ENCODE measurements around the gene NUP210L. TPM values are rescaled to one million over a fixed set of nuclear protein-coding genes. Genes with fewer than 3 reads are reported as not detected.

Gene NUP210L
- polyA plus RNA-seq, 4 donors, result 0.10 to 0.22 (median 0.13) TPM

DNA sequence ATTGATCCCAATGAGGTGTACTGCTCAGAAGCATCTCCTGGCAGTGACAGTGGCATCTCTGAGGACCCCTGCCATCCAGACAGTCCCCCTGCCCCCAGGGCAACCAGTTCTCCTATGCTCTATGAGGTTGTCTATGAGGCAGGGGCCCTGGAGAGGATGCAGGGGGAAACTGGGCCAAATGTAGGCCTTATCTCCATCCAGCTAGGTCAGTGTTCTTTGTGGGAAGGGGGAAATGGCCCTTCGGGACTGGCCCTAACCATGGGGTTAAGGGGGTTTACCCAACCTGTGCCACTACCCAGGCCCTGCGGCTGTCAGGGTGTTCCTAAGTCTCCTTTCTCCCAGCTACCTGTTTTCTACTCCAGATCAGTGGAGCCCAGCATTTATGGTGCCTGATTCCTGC, 185.9 kb downstream of the NUP210L start:
- DNase-seq (ENCODE audit: low read depth in 4 of 4, low spot score in 2 of 4), result no peak

GRCh38 chr1:153968408-153968807, 186.5 kb downstream of the NUP210L start:
- peak in 1 of 4 donors; percentile 16 for DNase-seq (ENCODE audit: low read depth in 4 of 4, low spot score in 2 of 4)

DNA sequence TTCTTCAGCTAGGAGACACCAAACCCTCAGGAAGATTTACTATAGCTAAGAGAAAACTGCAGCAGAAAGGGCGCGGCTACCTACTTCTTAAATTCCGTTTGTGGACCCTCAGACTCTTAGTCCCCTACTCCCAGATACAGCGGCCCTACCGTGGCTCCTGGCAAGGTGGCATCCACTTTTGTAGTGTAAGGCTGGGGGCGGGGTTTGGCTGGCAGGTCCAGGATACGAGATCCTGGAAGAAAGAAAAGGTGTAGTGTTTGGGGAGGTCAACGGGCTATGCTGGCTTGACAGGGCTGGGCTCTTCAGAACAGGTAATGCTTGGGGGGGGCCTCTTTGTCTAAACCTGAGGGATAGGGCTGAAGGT, 186.9 kb downstream of the NUP210L start:
- no peak for DNase-seq (ENCODE audit: low read depth in 4 of 4, low spot score in 2 of 4)

GRCh38 chr1:153967107-153967999, 187.5 kb downstream of the NUP210L start, which contains the start of gene CREB3L4:
Gene CREB3L4, plus strand, starts transcription at chr1:153967902. Its CDS starts 624 bp downstream, at chr1:153968526.
- peak; percentile 89 to 97 (median 92) for DNase-seq (ENCODE audit: low read depth in 4 of 4, low spot score in 2 of 4)

- DNase-seq (ENCODE audit: low read depth in 4 of 4, low spot score in 2 of 4), result no peak
Measured at GRCh38 chr1:153963850-153964331, 191.0 kb downstream of the NUP210L start.

DNA sequence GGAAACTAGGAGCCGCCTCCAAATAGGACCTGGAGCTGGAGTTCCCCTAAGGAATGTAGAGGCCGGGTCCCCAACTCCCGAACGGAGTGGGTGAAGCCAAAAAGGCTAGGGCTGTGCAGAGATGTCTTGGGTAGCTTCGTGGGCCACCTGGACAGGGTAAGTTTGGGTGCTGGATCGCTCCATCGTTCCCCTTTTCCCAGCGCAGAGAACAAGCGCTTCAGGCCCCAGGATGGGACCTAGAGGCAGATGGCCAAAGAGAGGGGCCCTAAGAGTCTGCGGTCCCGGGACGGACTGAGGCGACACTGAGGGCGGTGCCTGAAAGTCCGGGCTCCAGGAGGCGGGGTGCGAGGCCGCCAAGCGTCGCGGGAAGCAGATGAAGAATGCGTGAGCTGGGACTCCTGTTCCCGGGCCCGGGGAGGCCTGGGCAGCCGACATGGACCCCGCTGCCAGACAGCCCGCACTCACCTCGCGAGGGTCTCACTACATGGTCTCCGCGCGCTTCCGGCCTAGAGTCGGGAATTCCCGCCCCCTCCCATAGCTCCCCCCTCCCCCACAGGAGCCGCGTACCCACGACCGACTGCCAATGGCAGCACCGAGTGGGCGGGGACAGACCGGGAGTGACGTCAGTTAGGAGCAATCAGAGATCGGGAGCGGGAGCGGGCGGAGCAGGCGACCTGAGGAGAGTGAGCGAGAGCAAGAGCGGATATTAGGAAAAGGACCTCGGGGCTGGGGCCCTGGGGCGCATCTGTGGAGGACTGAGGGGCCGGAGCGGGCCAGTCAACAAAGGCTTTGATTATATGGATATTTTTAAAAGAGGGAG, 191.6 kb downstream of the NUP210L start, which contains the start of gene SLC39A1:
TSS of gene SLC39A1 (minus strand) at position 508 of the 820 bp plus-strand sequence. CDS start 822 bp downstream, outside the sequence.
- peak in 3 of 4 donors; percentile 95 to 97 (median 97) for DNase-seq (ENCODE audit: low read depth in 4 of 4, low spot score in 2 of 4)

- DNase-seq (ENCODE audit: low read depth in 4 of 4, low spot score in 2 of 4), result no peak
Measured at GRCh38 chr1:153962088-153963029, 192.5 kb downstream of the NUP210L start.

GRCh38 chr1:153961421-153961820, 193.5 kb downstream of the NUP210L start:
- no peak for DNase-seq (ENCODE audit: low read depth in 4 of 4, low spot score in 2 of 4)

GRCh38 chr1:153960206-153960605, 194.7 kb downstream of the NUP210L start:
- no peak for DNase-seq (ENCODE audit: low read depth in 4 of 4, low spot score in 2 of 4)

GRCh38 chr1:153959454-153959853, 195.4 kb downstream of the NUP210L start:
- no peak for DNase-seq (ENCODE audit: low read depth in 4 of 4, low spot score in 2 of 4)

DNA sequence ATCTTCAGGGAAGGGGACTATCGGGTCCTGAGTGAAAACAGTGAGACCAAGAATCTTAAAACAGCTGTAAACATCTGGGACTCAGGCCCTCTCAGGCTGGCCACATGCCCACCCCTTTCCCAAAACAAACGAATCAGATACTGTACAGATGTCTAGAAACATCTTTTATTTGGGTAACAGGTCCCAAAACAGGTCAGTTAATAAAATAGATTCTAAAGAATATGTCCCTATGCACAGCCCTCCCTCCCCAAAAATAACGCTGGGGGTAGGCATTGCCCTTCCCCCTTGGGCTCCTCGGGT, 196.0 kb downstream of the NUP210L start:
- no peak for DNase-seq (ENCODE audit: low read depth in 4 of 4, low spot score in 2 of 4)

DNA sequence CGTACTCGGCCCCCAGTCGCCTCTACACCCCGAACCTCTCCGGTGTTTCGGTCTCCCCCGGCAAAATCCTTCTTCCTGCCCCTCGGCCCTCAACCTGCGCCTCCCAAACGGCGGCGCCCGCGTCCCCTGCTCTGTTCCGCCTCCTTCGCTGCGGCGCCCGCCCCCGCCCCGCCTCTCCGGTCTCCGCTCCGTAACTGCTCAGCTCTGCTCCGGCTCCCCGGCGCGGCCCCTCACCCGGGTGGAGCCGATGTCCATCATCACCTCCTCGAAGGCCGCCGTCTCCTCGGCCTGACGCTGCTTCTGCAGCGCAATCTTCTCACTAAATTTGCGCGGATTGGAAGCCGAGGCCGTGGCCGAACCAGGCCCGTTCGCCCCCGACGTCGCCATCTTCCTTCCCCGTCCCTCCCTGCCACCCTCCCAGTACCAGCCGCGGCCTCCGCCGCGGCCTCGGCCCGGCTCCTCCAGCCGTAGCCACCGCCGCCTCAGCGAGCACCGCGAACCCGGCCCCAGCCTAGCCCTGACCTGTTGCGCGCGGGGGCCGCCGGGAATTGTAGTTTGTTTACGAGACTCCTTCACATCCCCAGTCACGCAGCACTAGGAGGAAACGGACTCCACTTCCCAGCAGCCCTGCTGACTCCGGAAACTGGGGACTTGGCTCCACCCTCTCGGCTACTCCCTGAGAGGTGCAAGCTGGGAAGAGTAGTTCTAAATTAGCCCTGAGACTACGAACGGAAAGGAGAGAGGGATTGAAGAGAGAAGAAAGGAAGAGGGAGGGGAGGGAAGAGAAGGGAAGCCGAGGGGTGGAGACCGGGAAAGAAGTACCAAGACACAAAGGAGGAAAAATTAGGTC, 196.5 kb downstream of the NUP210L start, which contains the start of gene CRTC2:
TSS of gene CRTC2 (minus strand) at position 502 of the 850 bp plus-strand sequence. CDS start at position 387, 115 bp downstream.
- DNase-seq (ENCODE audit: low read depth in 4 of 4, low spot score in 2 of 4), result peak in 3 of 4 donors; percentile 91 to 98 (median 96)

GRCh38 chr1:153957744-153958110, 197.1 kb downstream of the NUP210L start:
- no peak for DNase-seq (ENCODE audit: low read depth in 4 of 4, low spot score in 2 of 4)

DNA sequence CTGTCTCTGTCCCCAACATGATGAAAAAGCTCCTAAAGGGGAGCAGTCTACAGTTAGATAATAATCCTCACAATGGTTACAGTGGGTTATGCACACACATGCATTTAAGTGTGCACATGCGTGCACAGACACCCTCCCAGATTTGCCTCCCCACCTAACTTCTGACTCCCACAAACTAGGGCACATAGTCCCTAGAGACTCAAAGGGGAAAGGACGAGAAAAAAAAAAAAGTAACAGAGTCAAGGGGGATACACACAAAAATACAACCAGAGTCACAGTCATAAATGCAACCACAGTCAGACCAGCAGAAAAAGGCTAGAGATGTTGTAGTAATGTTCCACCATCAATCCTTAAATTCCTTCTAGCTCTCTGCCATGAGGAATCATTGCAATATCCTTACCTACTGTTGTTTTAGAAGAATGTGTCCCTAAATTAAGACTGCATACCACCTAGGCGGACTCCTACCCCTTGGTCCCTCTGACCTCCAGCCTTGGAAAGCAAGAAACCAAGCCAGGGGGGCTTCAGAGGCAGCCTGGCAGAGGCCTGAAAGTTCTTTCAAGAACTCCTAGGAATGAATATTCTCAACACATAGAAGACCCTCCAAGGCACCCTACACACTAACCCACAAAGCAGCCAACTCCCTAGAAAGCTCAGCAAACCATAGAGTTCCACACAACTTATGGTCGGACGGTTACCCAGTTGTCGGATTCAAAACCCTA, 197.7 kb downstream of the NUP210L start:
- DNase-seq (ENCODE audit: low read depth in 4 of 4, low spot score in 2 of 4), result no peak

DNA sequence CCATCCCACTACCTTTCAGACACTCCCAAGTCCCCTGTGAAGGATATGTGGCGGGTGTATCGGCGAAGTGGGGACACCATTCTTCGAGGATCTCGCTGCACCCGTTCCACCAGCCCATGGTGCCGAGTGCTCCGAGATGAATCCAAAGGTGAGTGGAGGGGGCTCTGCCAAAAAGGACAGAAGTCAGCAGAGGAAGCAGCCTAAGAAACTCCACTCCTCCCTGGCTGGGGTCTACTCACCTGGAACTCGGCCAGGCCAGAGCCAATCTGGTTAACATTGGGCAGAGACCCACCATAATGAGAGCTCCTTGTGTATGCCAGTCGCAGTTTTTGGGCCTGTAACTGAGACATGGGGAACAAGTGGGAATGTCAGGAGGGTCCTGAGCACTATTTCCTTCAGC, 200.0 kb downstream of the NUP210L start:
- DNase-seq (ENCODE audit: low read depth in 4 of 4, low spot score in 2 of 4), result no peak

- DNase-seq (ENCODE audit: low read depth in 4 of 4, low spot score in 2 of 4), result no peak
Measured at GRCh38 chr1:153953859-153954365, 201.0 kb downstream of the NUP210L start.

DNA sequence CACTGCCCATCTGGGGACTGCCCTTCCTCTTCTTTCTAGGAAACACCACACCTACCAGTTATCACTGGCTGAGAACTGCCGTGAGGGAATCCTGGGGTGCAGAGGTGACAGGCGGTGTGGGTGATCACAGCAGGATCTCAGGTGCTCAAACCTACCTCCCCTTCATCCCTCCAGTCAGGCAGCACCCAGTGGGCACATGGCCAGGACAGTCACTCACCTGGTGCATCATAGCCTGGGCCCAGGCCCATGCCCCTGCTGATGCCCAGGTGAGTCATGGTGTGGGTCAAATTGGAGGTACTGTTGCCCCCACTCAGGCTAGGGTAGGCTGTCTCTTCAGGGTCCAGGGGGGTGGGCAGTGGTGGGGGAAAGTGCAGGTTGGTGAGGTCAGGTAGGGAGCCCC, 203.1 kb downstream of the NUP210L start:
- no peak for DNase-seq (ENCODE audit: low read depth in 4 of 4, low spot score in 2 of 4)

DNA sequence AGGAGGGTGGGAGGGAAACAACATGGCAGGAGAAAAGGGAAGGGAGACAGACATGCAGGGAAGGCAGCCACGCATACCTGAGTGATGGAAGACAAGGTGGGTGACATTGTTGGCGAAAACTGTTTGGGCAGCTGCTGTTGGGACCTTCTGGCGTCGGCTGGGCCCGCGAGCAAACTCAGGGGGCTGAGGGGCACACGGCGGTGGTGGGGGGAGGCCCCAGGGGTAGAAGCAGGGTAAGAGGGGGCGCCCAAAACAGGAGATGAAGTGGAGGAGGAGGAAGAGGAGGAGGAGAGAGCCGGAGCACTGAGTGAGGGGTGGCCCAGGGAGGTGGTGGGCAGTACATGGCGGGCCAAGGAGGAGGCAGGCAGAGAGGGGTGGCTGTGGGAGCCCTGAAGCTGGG, 203.7 kb downstream of the NUP210L start:
- DNase-seq (ENCODE audit: low read depth in 4 of 4, low spot score in 2 of 4), result no peak
